Measurements from ENCODE around the gene TRIM59. TPM values are rescaled to one million over a fixed set of nuclear protein-coding genes. Genes with fewer than 3 reads are reported as not detected.
A peak's percentile ranks its signal among the peaks of the same experiment; 100 is the strongest.

Gene TRIM59
- total RNA-seq (2012; rRNA removed) (65.4 and 68.3 TPM in 2 replicates), polyA plus RNA-seq (2012; rRNA removed) (5.3 and 8.0 TPM in 2 replicates), Bru-seq, nascent RNA (percentile 70 among the genes with signal in this experiment), BruChase-seq, experiment 1, labeled RNA remaining after a 6-hour chase (percentile 67 among the genes with signal in this experiment), BruChase-seq, experiment 2, labeled RNA remaining after a 2-hour chase (percentile 90 among the genes with signal in this experiment)
- polyA plus RNA-seq (2012; cell fraction: cytosol; rRNA removed) = 0.97 and 2.0 TPM in 2 replicates
- polyA plus RNA-seq (2012; cell fraction: nucleus; rRNA removed; ENCODE audit: low replicate concordance) = 1.3 and 8.7 TPM in 2 replicates
- long read RNA-seq, partial matches to known transcripts = 0 of 8 reads
- long read RNA-seq, other reads (novel, unspliced or antisense) = 4 of 8 reads

GRCh38 chr3:160449636-160450598 lies at the start of gene TRIM59:
TSS of gene TRIM59 (minus strand) at chr3:160449786. CDS start at chr3:160439183, 10,603 bp downstream.
- Histone ChIP-seq H4K8ac (ENCODE audit: low read depth in 2 of 2, low read length in 2 of 2) (peak within 1 kb of the TSS; percentile 87 to 90), H3K9me3 (ENCODE audit: control insufficient read depth, insufficient read depth, low read length) (no peaks in the 10 kb centered on the region), H3K4me2 (ENCODE audit: low read depth, low read length) (peak within 1 kb of the TSS; percentile 89), H2AFZ (replicated peaks; ENCODE audit: low read length, poor library complexity) (peak within 1 kb of the TSS; percentile 98), H2BK5ac (ENCODE audit: low read depth, low read length, poor library complexity, severe bottlenecking) (peak within 1 kb of the TSS; percentile 99), H3K4me3 (ENCODE audit: insufficient read depth, low read depth, low read length) (peak within 1 kb of the TSS; percentile 68), H3K9ac (ENCODE audit: low read depth, low read length) (peak within 1 kb of the TSS; percentile 54), H3K27ac (ENCODE audit: insufficient read depth, low read length) (peak within 1 kb of the TSS; percentile 87), H2AK5ac (ENCODE audit: low read depth, low read length) (peak within 1 kb of the TSS; percentile 79), H3K4me1 (ENCODE audit: control insufficient read depth, insufficient read depth, low read length) (peaks cover 10% of the 10 kb centered on the region), H3K4ac (ENCODE audit: low read depth, low read length) (peak within 1 kb of the TSS; percentile 95), H2BK15ac (ENCODE audit: low read depth, low read length) (peak within 1 kb of the TSS; percentile 97), H2BK20ac (ENCODE audit: low read depth, low read length) (peak within 1 kb of the TSS; percentile 98), H3K79me1 (ENCODE audit: low read depth in 1 of 2, low read length in 2 of 2) (peaks cover 4 to 27% of the 10 kb centered on the region in 2 experiments; a peak in 2 of 4 replicates), H4K5ac (ENCODE audit: low read depth, low read length) (peak within 1 kb of the TSS; percentile 92), H2BK120ac (ENCODE audit: low read depth, low read length) (peak within 1 kb of the TSS; percentile 95), H2AK9ac (replicated peaks; ENCODE audit: low read depth, low read length, poor library complexity) (peak within 1 kb of the TSS; percentile 99), H3K36me3 (ENCODE audit: control insufficient read depth, insufficient read depth, low read length) (no peaks in the 10 kb centered on the region), H3K56ac (ENCODE audit: extremely low read depth, insufficient read depth, low read length) (peak within 1 kb of the TSS; percentile 99), H3K14ac (replicated peaks; ENCODE audit: low read depth, low read length) (peak within 1 kb of the TSS; percentile 98), H4K20me1 (ENCODE audit: insufficient read depth, low read length) (peaks cover 7% of the 10 kb centered on the region; the same call in 1 of the 2 replicates), H3K18ac (ENCODE audit: low read depth, low read length) (peak within 1 kb of the TSS; percentile 96), H3K27me3 (ENCODE audit: control insufficient read depth, insufficient read depth, low read length) (no peaks in the 10 kb centered on the region), H3K23ac (ENCODE audit: low read depth, low read length) (peak within 1 kb of the TSS; percentile 97), H3K9me1 (ENCODE audit: insufficient read depth, low read length) (peaks cover 6% of the 10 kb centered on the region; the same call in 1 of the 2 replicates), H4K91ac (ENCODE audit: insufficient read depth, low read depth, low read length) (peak within 1 kb of the TSS; percentile 94)
- intact Hi-C loops (cut with micrococcal nuclease) = loop anchor here (1.0 to 2.0 kb wide), 3 partner anchors 31 to 47 kb away; no protein-coding TSS in a partner anchor
- 0% methylated on average over 39 of the region's 71 CpGs; no CpG with 5 or more reads in 1 of the 2 experiments for WGBS, 2 experiments (ENCODE audit: extremely low coverage in 2 of 2, insufficient read length in 1 of 2)
- CTCF ChIA-PET = interaction anchor here (0.9 to 1.0 kb wide), 2 partner anchors 12 to 32 kb away, joined by 3 to 4 read pairs; no protein-coding TSS in a partner anchor
- DNase-seq (peak; percentile 97), ATAC-seq (ENCODE audit: low read depth) (peak; percentile 88)
- dilution Hi-C loops (cut with HindIII; ENCODE audit: low sequenced_read_pairs, unreplicated experiment) = no loop called here
- POLR2A ChIA-PET (ENCODE audit: unreplicated experiment) = interaction anchor here (0.5 to 1.1 kb wide), 2 partner anchors 54 to 287 kb away, joined by 4 read pairs; no protein-coding TSS in a partner anchor
- in situ Hi-C loops (cut with MboI; ENCODE audit: low sequenced_read_pairs) = no loop called here
- BruUV-seq (replicated peaks) = no TSS peak
- TF ChIP-seq RCOR1 (IDR thresholded peaks at IDR 0.05; ENCODE audit: insufficient replicate concordance, low read length) (no peak), FOS (IDR thresholded peaks at IDR 0.05; ENCODE audit: low read depth, low read length) (no peak), RAD21 (IDR thresholded peaks at IDR 0.05; ENCODE audit: low read length) (no peak), MAFK (IDR thresholded peaks at IDR 0.05; ENCODE audit: low read depth, low read length) (no peak), CHD1 (IDR thresholded peaks at IDR 0.05; ENCODE audit: low read depth, low read length) (no peak), RFX5 (IDR thresholded peaks at IDR 0.05; ENCODE audit: low read depth, low read length) (no peak), SMC3 (IDR thresholded peaks at IDR 0.05; ENCODE audit: low read depth, low read length) (no peak), MXI1 (IDR thresholded peaks at IDR 0.05; ENCODE audit: borderline replicate concordance, low read depth, low read length) (peak; percentile 53; the same call in 1 of the 2 replicates), NFE2L2 (IDR thresholded peaks at IDR 0.05; ENCODE audit: low read depth, low read length) (no peak), MAZ (IDR thresholded peaks at IDR 0.05; ENCODE audit: borderline replicate concordance, low read depth, low read length) (peak; percentile 66; the same call in 1 of the 2 replicates), POLR2A (IDR thresholded peaks at IDR 0.05; ENCODE audit: low read depth, low read length) (peak; percentile 49; the same call in 1 of the 2 replicates)
- TF ChIP-seq, protein P1, sequence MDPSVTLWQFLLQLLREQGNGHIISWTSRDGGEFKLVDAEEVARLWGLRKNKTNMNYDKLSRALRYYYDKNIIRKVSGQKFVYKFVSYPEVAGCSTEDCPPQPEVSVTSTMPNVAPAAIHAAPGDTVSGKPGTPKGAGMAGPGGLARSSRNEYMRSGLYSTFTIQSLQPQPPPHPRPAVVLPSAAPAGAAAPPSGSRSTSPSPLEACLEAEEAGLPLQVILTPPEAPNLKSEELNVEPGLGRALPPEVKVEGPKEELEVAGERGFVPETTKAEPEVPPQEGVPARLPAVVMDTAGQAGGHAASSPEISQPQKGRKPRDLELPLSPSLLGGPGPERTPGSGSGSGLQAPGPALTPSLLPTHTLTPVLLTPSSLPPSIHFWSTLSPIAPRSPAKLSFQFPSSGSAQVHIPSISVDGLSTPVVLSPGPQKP (IDR thresholded peaks at IDR 0.05; ENCODE audit: borderline replicate concordance, low read depth, low read length) = no peak
- TF ChIP-seq, protein P2, sequence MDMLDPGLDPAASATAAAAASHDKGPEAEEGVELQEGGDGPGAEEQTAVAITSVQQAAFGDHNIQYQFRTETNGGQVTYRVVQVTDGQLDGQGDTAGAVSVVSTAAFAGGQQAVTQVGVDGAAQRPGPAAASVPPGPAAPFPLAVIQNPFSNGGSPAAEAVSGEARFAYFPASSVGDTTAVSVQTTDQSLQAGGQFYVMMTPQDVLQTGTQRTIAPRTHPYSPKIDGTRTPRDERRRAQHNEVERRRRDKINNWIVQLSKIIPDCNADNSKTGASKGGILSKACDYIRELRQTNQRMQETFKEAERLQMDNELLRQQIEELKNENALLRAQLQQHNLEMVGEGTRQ (IDR thresholded peaks at IDR 0.05; ENCODE audit: low read depth, low read length) = no peak; the same call in 1 of the 2 replicates
